HEK293 (cell line): ENCODE results near the gene EEF2.

Experiments used
- GLI2 ChIP-seq: fragments of 450-650 bp; formaldehyde crosslinking; IDR thresholded peaks from 2 replicates; pipeline ENCODE4; 2017; ENCODE audit warnings: missing biosample characterization, missing genetic modification characterization, low read depth, borderline replicate concordance
- GLIS2 ChIP-seq: fragments of 450-650 bp; formaldehyde crosslinking; IDR thresholded peaks from 2 replicates; pipeline ENCODE4 v1.5.1; 2016; ENCODE audit warnings: missing biosample characterization, missing genetic modification characterization
- KLF9 ChIP-seq: fragments of 450-650 bp; formaldehyde crosslinking; IDR thresholded peaks from 2 replicates; pipeline ENCODE4 v1.5.1; 2016; ENCODE audit warnings: missing biosample characterization, missing genetic modification characterization, low read depth
- OSR2 ChIP-seq: fragments of 450-650 bp; formaldehyde crosslinking; IDR thresholded peaks from 2 replicates; pipeline ENCODE4 v1.5.1; 2016; ENCODE audit warnings: missing biosample characterization, missing genetic modification characterization
- REPIN1 ChIP-seq: fragments of 450-650 bp; formaldehyde crosslinking; IDR thresholded peaks from 2 replicates; pipeline ENCODE4 v1.5.1; 2017; ENCODE audit warnings: missing biosample characterization, missing genetic modification characterization, low read depth
- SALL2 ChIP-seq: fragments of 450-650 bp; formaldehyde crosslinking; IDR thresholded peaks from 2 replicates; pipeline ENCODE4 v1.5.0; 2017; ENCODE audit warnings: missing biosample characterization, mild to moderate bottlenecking, missing genetic modification characterization, borderline replicate concordance
- SP2 ChIP-seq: fragments of 450-650 bp; formaldehyde crosslinking; IDR thresholded peaks from 2 replicates; pipeline ENCODE4 v1.5.1; 2016; ENCODE audit warnings: missing biosample characterization, missing genetic modification characterization
- YY2 ChIP-seq: fragments of 450-650 bp; formaldehyde crosslinking; IDR thresholded peaks from 2 replicates; pipeline ENCODE4 v1.5.1; 2016; ENCODE audit warnings: missing biosample characterization, missing genetic modification characterization
- ZBTB17 ChIP-seq: fragments of 450-650 bp; formaldehyde crosslinking; IDR thresholded peaks from 2 replicates; pipeline ENCODE4 v1.5.1; 2016; ENCODE audit warnings: missing biosample characterization, missing genetic modification characterization
- ZBTB8A ChIP-seq: fragments of 450-650 bp; formaldehyde crosslinking; IDR thresholded peaks from 2 replicates; pipeline ENCODE4 v1.5.1; 2016; ENCODE audit warnings: missing biosample characterization, missing genetic modification characterization
- ZFP37 ChIP-seq: fragments of 450-650 bp; formaldehyde crosslinking; IDR thresholded peaks from 2 replicates; pipeline ENCODE4 v1.5.1; 2016; ENCODE audit warnings: missing biosample characterization, missing genetic modification characterization
- ZNF133 ChIP-seq: fragments of 450-650 bp; formaldehyde crosslinking; IDR thresholded peaks from 2 replicates; pipeline ENCODE4 v1.5.1; 2016; ENCODE audit warnings: missing biosample characterization, missing genetic modification characterization
- ZNF155 ChIP-seq: fragments of 450-650 bp; formaldehyde crosslinking; IDR thresholded peaks from 2 replicates; pipeline ENCODE4 v1.5.1; 2016; ENCODE audit warnings: missing biosample characterization, missing genetic modification characterization
- ZNF184 ChIP-seq: fragments of 450-650 bp; IDR thresholded peaks from 2 replicates; pipeline ENCODE4 v1.5.1; 2018; ENCODE audit warnings: missing biosample characterization, mild to moderate bottlenecking, missing genetic modification characterization
- ZNF214 ChIP-seq: fragments of 450-650 bp; formaldehyde crosslinking; IDR thresholded peaks from 2 replicates; pipeline ENCODE4 v1.5.1; 2017; ENCODE audit warnings: missing biosample characterization, mild to moderate bottlenecking, missing genetic modification characterization, borderline replicate concordance
- ZNF221 ChIP-seq: fragments of 450-650 bp; formaldehyde crosslinking; IDR thresholded peaks from 2 replicates; pipeline ENCODE4 v1.5.1; 2017; ENCODE audit warnings: missing biosample characterization, missing genetic modification characterization, borderline replicate concordance
- ZNF274 ChIP-seq, 2 experiments: fragments of 200-500 bp in 1 of 2; fragments of 450-650 bp in 1 of 2; sonication (Bioruptor generic) in 1 of 2; formaldehyde crosslinking in 1 of 2; IDR thresholded peaks; 2 replicates each; pipeline versions ENCODE4 v1.5.1 to v1.6.1; 2014 to 2016; ENCODE audit warnings: borderline replicate concordance in 1 of 2, inconsistent platforms in 1 of 2, low read length in 1 of 2, missing biosample characterization in 1 of 2, missing genetic modification characterization in 1 of 2
- ZNF324 ChIP-seq: fragments of 450-650 bp; formaldehyde crosslinking; IDR thresholded peaks from 2 replicates; pipeline ENCODE4 v1.5.1; 2016; ENCODE audit warnings: missing biosample characterization, missing genetic modification characterization
- ZNF354C ChIP-seq: fragments of 450-650 bp; formaldehyde crosslinking; IDR thresholded peaks from 2 replicates; pipeline ENCODE4 v1.5.1; 2016; ENCODE audit warnings: missing biosample characterization, missing genetic modification characterization, low read depth, borderline replicate concordance
- ZNF404 ChIP-seq: fragments of 450-650 bp; formaldehyde crosslinking; IDR thresholded peaks from 2 replicates; pipeline ENCODE4 v1.5.1; 2017; ENCODE audit warnings: missing biosample characterization, missing genetic modification characterization
- ZNF426 ChIP-seq: fragments of 450-650 bp; formaldehyde crosslinking; IDR thresholded peaks from 2 replicates; pipeline ENCODE4 v1.5.1; 2017; ENCODE audit warnings: missing biosample characterization, missing genetic modification characterization, mild to moderate bottlenecking, inconsistent platforms, moderate library complexity
- ZNF433 ChIP-seq: fragments of 450-650 bp; formaldehyde crosslinking; IDR thresholded peaks from 2 replicates; pipeline ENCODE4 v1.5.1; 2016; ENCODE audit warnings: missing biosample characterization, missing genetic modification characterization, low read depth
- ZNF621 ChIP-seq: fragments of 450-650 bp; formaldehyde crosslinking; IDR thresholded peaks from 2 replicates; pipeline ENCODE4 v1.5.1; 2017; ENCODE audit warnings: missing biosample characterization, missing genetic modification characterization
- ZNF792 ChIP-seq: fragments of 450-650 bp; formaldehyde crosslinking; IDR thresholded peaks from 2 replicates; pipeline ENCODE4 v1.5.1; 2016; ENCODE audit warnings: missing biosample characterization, missing genetic modification characterization
- ZNF837 ChIP-seq: fragments of 450-650 bp; formaldehyde crosslinking; IDR thresholded peaks from 2 replicates; pipeline ENCODE4 v1.5.1; 2016; ENCODE audit warnings: missing biosample characterization, missing genetic modification characterization
- ZNF843 ChIP-seq: fragments of 450-650 bp; formaldehyde crosslinking; IDR thresholded peaks from 2 replicates; pipeline ENCODE4 v1.5.1; 2016; ENCODE audit warnings: missing biosample characterization, missing genetic modification characterization
- ZSCAN16 ChIP-seq: fragments of 450-650 bp; formaldehyde crosslinking; IDR thresholded peaks from 2 replicates; pipeline ENCODE4 v1.5.1; 2016; ENCODE audit warnings: missing biosample characterization, missing genetic modification characterization
- TF ChIP-seq, protein P1 (sequence below): fragments of 450-650 bp; formaldehyde crosslinking; IDR thresholded peaks from 2 replicates; pipeline ENCODE4 v1.5.1; 2016; ENCODE audit warnings: missing biosample characterization, missing genetic modification characterization, low read depth
- TF ChIP-seq, protein P2 (sequence below): fragments of 450-650 bp; formaldehyde crosslinking; IDR thresholded peaks from 2 replicates; pipeline ENCODE4 v1.5.1; 2016; ENCODE audit warnings: missing biosample characterization, missing genetic modification characterization
- TF ChIP-seq, protein P3 (sequence below): fragments of 450-650 bp; formaldehyde crosslinking; IDR thresholded peaks from 2 replicates; pipeline ENCODE4 v1.5.1; 2016; ENCODE audit warnings: missing biosample characterization, missing genetic modification characterization
- TF ChIP-seq, protein P4 (sequence below): sonication (generic); formaldehyde crosslinking; IDR thresholded peaks from 2 replicates; pipeline ENCODE4 v1.8.1; 2022; ENCODE audit warnings: mild to moderate bottlenecking, moderate library complexity, missing genetic modification reagents
- TF ChIP-seq, protein P5 (sequence below): fragments of 450-650 bp; formaldehyde crosslinking; IDR thresholded peaks from 2 replicates; pipeline ENCODE4 v1.5.1; 2016; ENCODE audit warnings: missing biosample characterization, missing genetic modification characterization

EEF2 gene

DNA sequence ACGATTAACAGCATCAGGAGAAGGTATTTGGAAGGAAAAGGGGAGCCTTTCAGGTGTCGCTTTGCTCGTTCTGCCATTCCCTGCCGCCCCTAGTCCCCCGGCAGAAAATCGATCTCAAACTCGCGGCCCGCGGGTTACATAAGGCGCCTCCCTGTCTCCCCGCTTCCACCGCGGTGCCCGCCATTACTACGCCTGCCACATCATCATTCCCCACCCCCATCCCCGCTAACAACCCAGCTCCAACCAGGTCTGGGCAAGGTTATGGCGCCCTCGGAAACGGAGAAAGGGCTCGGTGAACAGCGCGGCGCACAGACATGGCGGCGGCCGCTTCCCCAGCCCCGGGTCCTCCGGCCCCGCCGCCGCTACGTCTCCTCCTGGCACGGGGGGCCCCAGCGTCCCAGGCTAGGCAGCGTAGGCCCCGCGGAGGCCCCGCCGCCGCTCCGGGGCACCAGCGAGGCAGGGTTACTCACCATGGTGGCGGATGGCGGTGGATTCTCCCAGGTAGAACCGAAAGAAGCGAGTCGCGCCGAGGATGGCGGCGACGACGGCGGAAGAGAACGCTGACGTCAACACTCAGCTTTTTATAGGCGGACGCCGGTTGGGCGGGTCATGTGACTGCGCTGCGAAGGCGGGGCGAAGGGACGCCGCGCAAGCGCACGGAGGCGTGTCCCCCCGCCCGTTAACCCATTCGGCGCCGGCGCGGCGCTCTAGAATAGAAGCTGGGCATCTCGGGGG, at the start of gene EEF2 (continued):
- TF ChIP-seq, protein P1, sequence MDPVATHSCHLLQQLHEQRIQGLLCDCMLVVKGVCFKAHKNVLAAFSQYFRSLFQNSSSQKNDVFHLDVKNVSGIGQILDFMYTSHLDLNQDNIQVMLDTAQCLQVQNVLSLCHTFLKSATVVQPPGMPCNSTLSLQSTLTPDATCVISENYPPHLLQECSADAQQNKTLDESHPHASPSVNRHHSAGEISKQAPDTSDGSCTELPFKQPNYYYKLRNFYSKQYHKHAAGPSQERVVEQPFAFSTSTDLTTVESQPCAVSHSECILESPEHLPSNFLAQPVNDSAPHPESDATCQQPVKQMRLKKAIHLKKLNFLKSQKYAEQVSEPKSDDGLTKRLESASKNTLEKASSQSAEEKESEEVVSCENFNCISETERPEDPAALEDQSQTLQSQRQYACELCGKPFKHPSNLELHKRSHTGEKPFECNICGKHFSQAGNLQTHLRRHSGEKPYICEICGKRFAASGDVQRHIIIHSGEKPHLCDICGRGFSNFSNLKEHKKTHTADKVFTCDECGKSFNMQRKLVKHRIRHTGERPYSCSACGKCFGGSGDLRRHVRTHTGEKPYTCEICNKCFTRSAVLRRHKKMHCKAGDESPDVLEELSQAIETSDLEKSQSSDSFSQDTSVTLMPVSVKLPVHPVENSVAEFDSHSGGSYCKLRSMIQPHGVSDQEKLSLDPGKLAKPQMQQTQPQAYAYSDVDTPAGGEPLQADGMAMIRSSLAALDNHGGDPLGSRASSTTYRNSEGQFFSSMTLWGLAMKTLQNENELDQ (tag by site-specific recombination), result no peak
- no peak for TF ChIP-seq REPIN1
- TF ChIP-seq ZNF324 (tag by site-specific recombination), result peak; percentile 39; the same call in 1 of the 2 replicates
- peak; percentile 86; the same call in 1 of the 2 replicates for TF ChIP-seq KLF9 (tag by site-specific recombination)
- peak; percentile 21; the same call in 1 of the 2 replicates for TF ChIP-seq ZBTB17 (tag by site-specific recombination)
- TF ChIP-seq SALL2, result no peak
- TF ChIP-seq, protein P2, sequence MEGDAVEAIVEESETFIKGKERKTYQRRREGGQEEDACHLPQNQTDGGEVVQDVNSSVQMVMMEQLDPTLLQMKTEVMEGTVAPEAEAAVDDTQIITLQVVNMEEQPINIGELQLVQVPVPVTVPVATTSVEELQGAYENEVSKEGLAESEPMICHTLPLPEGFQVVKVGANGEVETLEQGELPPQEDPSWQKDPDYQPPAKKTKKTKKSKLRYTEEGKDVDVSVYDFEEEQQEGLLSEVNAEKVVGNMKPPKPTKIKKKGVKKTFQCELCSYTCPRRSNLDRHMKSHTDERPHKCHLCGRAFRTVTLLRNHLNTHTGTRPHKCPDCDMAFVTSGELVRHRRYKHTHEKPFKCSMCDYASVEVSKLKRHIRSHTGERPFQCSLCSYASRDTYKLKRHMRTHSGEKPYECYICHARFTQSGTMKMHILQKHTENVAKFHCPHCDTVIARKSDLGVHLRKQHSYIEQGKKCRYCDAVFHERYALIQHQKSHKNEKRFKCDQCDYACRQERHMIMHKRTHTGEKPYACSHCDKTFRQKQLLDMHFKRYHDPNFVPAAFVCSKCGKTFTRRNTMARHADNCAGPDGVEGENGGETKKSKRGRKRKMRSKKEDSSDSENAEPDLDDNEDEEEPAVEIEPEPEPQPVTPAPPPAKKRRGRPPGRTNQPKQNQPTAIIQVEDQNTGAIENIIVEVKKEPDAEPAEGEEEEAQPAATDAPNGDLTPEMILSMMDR, result no peak
- TF ChIP-seq ZNF155 (tag by site-specific recombination), result no peak
- no peak for TF ChIP-seq ZNF792 (tag by site-specific recombination)
- TF ChIP-seq YY2 (tag by site-specific recombination), result peak; percentile 96
- TF ChIP-seq ZNF274 (IDR thresholded peaks at IDR 0.05; ENCODE audit: low read length), result no peak
- TF ChIP-seq ZNF274 (tag by site-specific recombination; IDR thresholded peaks at IDR 0.05; ENCODE audit: borderline replicate concordance), result no peak
- peak; percentile 57 for TF ChIP-seq ZBTB8A (tag by site-specific recombination)
- TF ChIP-seq ZNF426 (tag by site-specific recombination), result no peak
- TF ChIP-seq ZNF433 (tag by site-specific recombination), result no peak
- 0 out of 2 replicates have a peak, but pooled peaks have one; percentile 57 for TF ChIP-seq ZSCAN16
- no peak for TF ChIP-seq GLIS2 (tag by site-specific recombination)
- no peak for TF ChIP-seq ZNF221 (tag by site-specific recombination)
- TF ChIP-seq ZFP37 (tag by site-specific recombination), result peak; percentile 90
- no peak for TF ChIP-seq ZNF214 (tag by site-specific recombination)
- no peak for TF ChIP-seq ZNF621 (tag by site-specific recombination)
- no peak for TF ChIP-seq ZNF133 (tag by site-specific recombination)
- TF ChIP-seq, protein P3, sequence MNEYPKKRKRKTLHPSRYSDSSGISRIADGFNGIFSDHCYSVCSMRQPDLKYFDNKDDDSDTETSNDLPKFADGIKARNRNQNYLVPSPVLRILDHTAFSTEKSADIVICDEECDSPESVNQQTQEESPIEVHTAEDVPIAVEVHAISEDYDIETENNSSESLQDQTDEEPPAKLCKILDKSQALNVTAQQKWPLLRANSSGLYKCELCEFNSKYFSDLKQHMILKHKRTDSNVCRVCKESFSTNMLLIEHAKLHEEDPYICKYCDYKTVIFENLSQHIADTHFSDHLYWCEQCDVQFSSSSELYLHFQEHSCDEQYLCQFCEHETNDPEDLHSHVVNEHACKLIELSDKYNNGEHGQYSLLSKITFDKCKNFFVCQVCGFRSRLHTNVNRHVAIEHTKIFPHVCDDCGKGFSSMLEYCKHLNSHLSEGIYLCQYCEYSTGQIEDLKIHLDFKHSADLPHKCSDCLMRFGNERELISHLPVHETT, result 0 out of 2 replicates have a peak, but pooled peaks have one; percentile 42
- no peak for TF ChIP-seq OSR2
- no peak for TF ChIP-seq ZNF354C (tag by site-specific recombination)
- TF ChIP-seq GLI2, result no peak
- peak; percentile 73 for TF ChIP-seq SP2
- TF ChIP-seq ZNF184, result no peak
- TF ChIP-seq, protein P4, sequence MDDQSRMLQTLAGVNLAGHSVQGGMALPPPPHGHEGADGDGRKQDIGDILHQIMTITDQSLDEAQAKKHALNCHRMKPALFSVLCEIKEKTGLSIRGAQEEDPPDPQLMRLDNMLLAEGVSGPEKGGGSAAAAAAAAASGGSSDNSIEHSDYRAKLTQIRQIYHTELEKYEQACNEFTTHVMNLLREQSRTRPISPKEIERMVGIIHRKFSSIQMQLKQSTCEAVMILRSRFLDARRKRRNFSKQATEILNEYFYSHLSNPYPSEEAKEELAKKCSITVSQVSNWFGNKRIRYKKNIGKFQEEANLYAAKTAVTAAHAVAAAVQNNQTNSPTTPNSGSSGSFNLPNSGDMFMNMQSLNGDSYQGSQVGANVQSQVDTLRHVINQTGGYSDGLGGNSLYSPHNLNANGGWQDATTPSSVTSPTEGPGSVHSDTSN (CRISPR knock-in tag), result peak; percentile 79; the same call in 1 of the 2 replicates
- TF ChIP-seq ZNF404 (tag by site-specific recombination), result no peak
- TF ChIP-seq, protein P5, sequence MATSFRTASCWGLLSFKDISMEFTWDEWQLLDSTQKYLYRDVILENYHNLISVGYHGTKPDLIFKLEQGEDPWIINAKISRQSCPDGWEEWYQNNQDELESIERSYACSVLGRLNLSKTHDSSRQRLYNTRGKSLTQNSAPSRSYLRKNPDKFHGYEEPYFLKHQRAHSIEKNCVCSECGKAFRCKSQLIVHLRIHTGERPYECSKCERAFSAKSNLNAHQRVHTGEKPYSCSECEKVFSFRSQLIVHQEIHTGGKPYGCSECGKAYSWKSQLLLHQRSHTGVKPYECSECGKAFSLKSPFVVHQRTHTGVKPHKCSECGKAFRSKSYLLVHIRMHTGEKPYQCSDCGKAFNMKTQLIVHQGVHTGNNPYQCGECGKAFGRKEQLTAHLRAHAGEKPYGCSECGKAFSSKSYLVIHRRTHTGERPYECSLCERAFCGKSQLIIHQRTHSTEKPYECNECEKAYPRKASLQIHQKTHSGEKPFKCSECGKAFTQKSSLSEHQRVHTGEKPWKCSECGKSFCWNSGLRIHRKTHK (tag by site-specific recombination), result no peak
- 0 out of 2 replicates have a peak, but pooled peaks have one; percentile 49 for TF ChIP-seq ZNF843 (tag by site-specific recombination)
- TF ChIP-seq ZNF837, result no peak
